ENCODE measurements around the gene PDE7B.

Gene PDE7B

DNA sequence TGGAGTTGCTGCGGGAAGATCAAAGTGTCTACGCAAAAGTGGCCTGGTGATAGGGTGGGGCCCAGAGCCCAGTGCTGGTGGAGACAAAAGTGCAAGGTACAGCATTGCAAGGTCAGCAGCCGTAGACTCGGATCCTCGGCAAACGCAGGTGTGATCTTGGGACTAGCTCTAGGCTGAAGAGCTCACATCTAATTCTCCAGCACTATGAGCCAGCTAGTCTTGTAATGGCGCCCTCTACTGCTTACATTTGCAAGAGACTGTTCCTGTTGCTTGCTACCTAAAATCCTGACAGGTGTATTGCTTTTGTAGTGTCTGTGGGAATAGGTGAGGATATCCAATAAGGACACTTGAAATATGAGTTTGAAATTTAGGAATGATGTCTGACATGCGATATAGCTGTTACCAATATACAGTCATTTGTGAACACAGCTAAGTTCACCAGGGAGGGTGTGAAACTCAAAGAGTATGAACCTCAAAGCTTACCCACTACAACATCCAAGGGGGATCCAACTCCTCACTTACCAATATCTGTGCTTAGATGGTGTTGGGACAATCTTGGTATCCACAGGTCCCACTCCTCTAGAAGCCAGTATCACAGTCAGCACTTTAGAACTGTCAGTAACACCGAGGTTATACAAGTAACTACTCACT is 58.4 kb downstream of the PDE7B start:
- Mint-ChIP-seq H3K4me1 (ENCODE audit: low read depth) (peaks cover 14% of the 10 kb centered on the region), H3K27ac (peak overlapping the region; percentile 42), H3K36me3 (ENCODE audit: low read depth) (peaks cover 26% of the 10 kb centered on the region), H3K27me3 (ENCODE audit: low read depth) (no peaks in the 10 kb centered on the region), H3K9me3 (no peaks in the 10 kb centered on the region), H3K4me3 (peak overlapping the region; percentile 44)
- DNase-seq (ENCODE audit: low spot score): peak; percentile 26

DNA sequence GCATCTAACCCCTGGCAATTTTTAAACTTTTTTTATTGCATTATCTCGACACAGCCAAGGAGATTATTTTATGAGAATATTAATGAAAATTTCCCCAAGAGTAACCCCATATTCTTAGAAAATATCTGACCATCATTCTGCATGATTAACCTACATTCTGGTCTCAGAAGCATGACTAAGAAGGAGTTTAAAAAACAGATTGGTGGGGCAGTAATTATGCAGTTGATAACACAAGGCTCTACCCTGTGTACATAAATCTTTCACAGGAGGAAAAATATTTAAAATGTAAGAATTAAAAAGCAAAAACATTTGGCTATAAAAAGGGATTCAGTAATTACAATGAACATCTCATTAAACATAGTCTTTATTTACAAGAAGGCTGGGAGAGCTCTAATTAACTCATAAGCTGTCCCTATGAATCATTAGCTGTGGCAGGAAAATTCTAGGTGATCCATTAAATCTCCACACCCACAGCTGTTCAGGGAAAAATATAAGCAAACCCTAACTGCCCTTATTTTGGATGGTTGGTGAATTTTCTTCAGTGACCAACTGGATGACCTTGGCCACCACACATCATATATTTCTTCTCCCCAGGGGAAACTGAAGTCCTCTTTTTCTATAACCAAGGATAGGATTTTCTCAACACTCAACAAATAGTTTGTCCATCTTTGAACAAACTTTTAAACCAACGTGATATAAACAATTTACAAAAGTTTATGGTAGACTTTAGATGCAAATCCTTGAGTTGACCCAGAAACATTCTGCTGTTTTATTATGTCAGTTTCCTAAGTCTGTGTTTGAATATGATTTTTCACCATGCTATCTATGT is 59.5 kb downstream of the PDE7B start:
- H3K27me3 Mint-ChIP-seq (ENCODE audit: low read depth): no peaks in the 10 kb centered on the region
- no peaks in the 10 kb centered on the region for H3K9me3 Mint-ChIP-seq
- peaks cover 26% of the 10 kb centered on the region for H3K36me3 Mint-ChIP-seq (ENCODE audit: low read depth)
- no peak overlapping the region for H3K4me3 Mint-ChIP-seq
- H3K4me1 Mint-ChIP-seq (ENCODE audit: low read depth): peaks cover 14% of the 10 kb centered on the region
- DNase-seq (ENCODE audit: low spot score): no peak
- H3K27ac Mint-ChIP-seq: no peak overlapping the region

DNA sequence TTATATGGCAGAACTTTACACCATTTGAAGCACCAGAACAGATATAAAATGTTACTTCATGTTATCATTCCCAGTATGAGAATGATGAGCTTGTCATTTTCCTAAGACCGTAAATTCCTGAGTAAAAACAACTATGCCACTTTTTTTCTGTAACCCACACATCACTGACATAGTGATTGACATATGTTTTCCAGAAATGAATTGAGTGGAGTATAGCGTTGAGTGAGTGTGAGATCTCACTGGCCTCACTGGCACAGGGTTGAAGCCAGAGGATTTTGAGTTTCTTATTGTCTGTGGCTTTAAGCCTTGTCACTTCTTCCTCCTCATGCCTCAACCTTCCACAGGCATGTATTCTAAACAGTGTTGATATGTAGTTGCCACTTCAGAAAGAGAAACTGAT is 62.3 kb downstream of the PDE7B start:
- Mint-ChIP-seq H3K27ac (no peak overlapping the region), H3K9me3 (no peaks in the 10 kb centered on the region)

DNA sequence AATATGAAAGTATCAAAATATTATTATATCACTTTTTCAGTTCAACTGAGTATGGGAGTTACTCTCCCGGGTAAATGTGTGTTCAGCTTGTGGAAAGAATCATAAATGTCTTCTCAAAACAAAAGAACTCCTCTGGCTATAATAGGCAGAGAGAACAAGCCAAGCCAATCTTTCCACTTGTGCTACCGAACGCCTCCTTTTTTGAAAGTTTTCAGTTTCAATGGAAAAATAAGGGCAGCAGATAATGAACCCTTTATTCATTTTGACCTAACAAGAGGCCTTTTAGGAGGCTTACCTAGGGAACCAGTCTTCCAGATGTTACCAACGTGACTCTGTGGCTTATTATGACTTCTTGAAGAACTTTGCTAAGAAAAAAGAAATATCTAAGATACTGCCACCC is 67.5 kb downstream of the PDE7B start:
- DNase-seq (ENCODE audit: low spot score): no peak
- Mint-ChIP-seq H3K36me3 (ENCODE audit: low read depth) (peaks cover 30% of the 10 kb centered on the region), H3K4me1 (ENCODE audit: low read depth) (peaks cover 2% of the 10 kb centered on the region), H3K4me3 (no peak overlapping the region), H3K27me3 (ENCODE audit: low read depth) (no peaks in the 10 kb centered on the region), H3K27ac (no peak overlapping the region), H3K9me3 (no peaks in the 10 kb centered on the region)

More for the DNA sequence above, 62.3 kb downstream of the PDE7B start:
- Mint-ChIP-seq H3K27me3 (ENCODE audit: low read depth) (no peaks in the 10 kb centered on the region), H3K4me1 (ENCODE audit: low read depth) (peaks cover 10% of the 10 kb centered on the region), H3K36me3 (ENCODE audit: low read depth) (peaks cover 33% of the 10 kb centered on the region), H3K4me3 (no peak overlapping the region)
- peak; percentile 28 for DNase-seq (ENCODE audit: low spot score)

DNA sequence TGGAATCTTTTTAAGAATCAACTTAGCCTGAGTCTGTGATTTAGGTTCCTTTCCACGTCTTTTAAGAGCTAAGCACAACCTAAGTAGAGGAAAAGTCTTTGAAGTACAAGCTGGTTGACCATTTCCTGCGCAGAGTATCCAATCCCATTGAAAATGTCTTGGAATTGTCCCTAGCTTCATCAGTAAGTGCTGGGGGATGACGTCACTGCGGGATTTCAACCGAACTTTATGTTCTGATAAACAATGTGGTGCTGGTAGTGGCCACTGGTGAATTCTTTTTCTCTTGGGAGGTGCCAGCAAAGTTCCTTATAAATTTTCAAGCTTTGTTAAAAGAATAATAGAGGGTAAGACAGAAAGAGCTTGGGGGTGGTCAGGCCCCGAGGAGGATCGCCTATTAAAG is 69.2 kb downstream of the PDE7B start:
- no peak overlapping the region for H3K27ac Mint-ChIP-seq
- H3K27me3 Mint-ChIP-seq (ENCODE audit: low read depth): no peaks in the 10 kb centered on the region
- H3K4me1 Mint-ChIP-seq (ENCODE audit: low read depth): peaks cover 2% of the 10 kb centered on the region
- H3K4me3 Mint-ChIP-seq: no peak overlapping the region
- H3K36me3 Mint-ChIP-seq (ENCODE audit: low read depth): peaks cover 35% of the 10 kb centered on the region
- DNase-seq (ENCODE audit: low spot score): no peak
- H3K9me3 Mint-ChIP-seq: no peaks in the 10 kb centered on the region

DNA sequence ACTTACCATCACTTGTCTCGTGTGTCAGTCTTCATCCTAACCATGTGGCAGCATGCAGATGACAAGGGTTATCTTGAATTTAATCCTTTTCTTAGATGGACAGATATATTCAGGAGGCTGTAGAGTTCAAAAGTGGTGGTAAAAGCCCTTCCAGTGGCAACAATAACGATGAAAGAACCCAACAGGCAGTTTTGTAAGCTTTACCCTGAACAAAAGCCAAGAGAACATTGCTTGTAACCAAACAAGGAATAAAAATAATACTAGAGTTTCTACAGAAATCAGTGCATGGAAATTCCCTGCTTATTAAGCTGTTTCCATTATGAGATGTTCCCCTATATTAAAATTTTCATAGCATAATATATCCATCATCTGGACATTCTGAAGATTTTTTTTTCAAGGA is 69.7 kb downstream of the PDE7B start:
- no peaks in the 10 kb centered on the region for H3K9me3 Mint-ChIP-seq
- H3K4me3 Mint-ChIP-seq: no peak overlapping the region
- H3K36me3 Mint-ChIP-seq (ENCODE audit: low read depth): peaks cover 32% of the 10 kb centered on the region
- no peak for DNase-seq (ENCODE audit: low spot score)
- peaks cover 2% of the 10 kb centered on the region for H3K4me1 Mint-ChIP-seq (ENCODE audit: low read depth)
- H3K27me3 Mint-ChIP-seq (ENCODE audit: low read depth): no peaks in the 10 kb centered on the region
- no peak overlapping the region for H3K27ac Mint-ChIP-seq

DNA sequence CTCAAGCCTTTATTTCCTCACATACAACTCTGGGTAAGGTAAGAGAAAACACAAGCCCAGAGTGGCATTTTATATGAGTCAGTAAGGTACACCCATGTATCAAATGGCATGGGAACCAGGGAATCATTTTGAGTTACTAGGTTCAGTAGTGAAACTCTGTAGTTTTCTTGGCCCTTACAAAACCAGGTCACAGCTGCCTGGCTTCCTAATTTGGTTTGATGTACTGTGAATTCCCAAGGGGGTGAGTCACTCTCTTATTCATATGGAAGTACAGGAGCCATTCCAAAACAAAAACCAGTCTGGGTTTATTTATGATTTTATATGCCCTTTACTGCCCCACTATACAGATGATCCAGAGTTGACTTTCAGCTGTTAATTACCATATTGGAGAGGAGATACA is 70.7 kb downstream of the PDE7B start:
- H3K9me3 Mint-ChIP-seq: peaks cover 5% of the 10 kb centered on the region
- no peak overlapping the region for H3K4me3 Mint-ChIP-seq
- H3K4me1 Mint-ChIP-seq (ENCODE audit: low read depth): peaks cover 2% of the 10 kb centered on the region
- H3K27ac Mint-ChIP-seq: no peak overlapping the region
- H3K36me3 Mint-ChIP-seq (ENCODE audit: low read depth): peaks cover 40% of the 10 kb centered on the region
- peak; percentile 36 for DNase-seq (ENCODE audit: low spot score)
- no peaks in the 10 kb centered on the region for H3K27me3 Mint-ChIP-seq (ENCODE audit: low read depth)

DNA sequence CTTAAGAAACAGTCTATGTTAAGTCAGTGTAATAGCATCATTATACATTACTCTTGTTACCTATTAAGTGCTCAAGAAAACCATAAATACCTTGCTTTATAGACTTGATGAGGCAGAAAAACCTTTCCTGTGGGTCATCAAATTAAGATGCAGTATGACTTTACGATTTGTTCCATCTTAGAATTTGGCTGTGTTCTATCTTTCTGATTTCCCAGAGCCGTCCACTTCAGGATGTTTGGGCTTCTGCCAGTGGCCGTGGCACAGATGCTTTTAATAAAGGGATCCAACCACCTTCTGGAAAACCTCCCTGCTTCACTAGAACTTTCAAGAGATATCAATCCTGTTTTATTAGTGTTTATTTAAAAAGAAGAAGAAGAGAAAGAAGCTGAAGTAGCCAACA is 71.2 kb downstream of the PDE7B start:
- peaks cover 2% of the 10 kb centered on the region for H3K4me1 Mint-ChIP-seq (ENCODE audit: low read depth)
- DNase-seq (ENCODE audit: low spot score): no peak
- peaks cover 37% of the 10 kb centered on the region for H3K36me3 Mint-ChIP-seq (ENCODE audit: low read depth)
- peaks cover 5% of the 10 kb centered on the region for H3K9me3 Mint-ChIP-seq
- H3K27me3 Mint-ChIP-seq (ENCODE audit: low read depth): no peaks in the 10 kb centered on the region
- no peak overlapping the region for H3K4me3 Mint-ChIP-seq
- H3K27ac Mint-ChIP-seq: no peak overlapping the region

DNA sequence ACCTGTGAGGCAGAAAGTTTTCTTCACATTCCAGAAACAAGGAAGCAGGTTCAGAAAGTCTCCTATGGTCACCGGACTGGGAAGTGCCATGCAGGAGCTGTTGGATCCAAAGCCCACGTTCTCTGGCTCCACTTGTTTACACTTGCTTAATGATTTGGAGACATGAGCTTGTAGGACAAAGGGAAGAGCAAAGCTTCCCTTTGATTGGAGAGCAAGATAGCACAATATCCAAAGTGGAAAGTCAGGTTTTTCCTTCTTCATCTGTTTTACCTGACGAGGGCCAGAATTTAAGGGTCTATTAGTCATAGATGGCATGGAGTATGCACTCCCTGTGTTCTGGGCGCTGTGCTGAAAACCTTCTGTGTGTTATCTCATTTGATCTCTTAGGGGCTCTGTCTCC is 81.2 kb downstream of the PDE7B start:
- peaks cover 11% of the 10 kb centered on the region for H3K9me3 Mint-ChIP-seq

DNA sequence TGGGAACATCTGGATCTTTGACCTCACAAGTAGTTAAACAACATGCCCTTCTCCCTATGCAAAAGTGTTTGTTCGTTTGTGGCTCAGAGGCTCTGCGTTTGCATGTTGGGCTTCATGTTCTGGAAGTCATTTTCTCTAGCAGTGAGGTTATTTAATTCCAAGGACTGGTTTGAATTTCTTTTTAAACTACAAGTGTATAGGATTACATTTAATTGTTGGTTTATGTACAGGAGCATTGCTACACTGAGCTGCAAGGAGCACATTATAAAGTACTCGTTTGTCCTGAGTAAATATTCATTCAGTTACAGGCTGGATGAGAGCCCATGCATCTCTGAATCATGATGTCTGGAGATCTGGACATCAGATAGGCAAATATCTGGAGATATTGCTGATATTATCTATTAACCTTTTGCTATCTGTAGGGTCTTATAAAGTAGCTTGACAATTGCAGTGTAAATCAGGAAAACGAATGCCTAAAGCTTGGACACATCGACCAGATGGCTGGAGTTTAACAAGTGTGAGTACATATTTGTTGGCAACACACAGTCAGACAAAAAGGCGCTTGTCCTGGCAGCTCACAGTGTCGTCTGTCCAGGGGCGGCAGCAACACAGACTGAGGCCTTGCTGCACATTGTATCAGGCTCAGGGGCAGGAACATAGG is 84.6 kb downstream of the PDE7B start:
- Mint-ChIP-seq H3K4me3 (no peak overlapping the region), H3K27ac (no peak overlapping the region), H3K27me3 (ENCODE audit: low read depth) (no peaks in the 10 kb centered on the region), H3K4me1 (ENCODE audit: low read depth) (no peaks in the 10 kb centered on the region), H3K36me3 (ENCODE audit: low read depth) (peaks cover 16% of the 10 kb centered on the region), H3K9me3 (no peaks in the 10 kb centered on the region)
- DNase-seq (ENCODE audit: low spot score): no peak

More for the DNA sequence above, 81.2 kb downstream of the PDE7B start:
- peaks cover 8% of the 10 kb centered on the region for H3K4me1 Mint-ChIP-seq (ENCODE audit: low read depth)
- H3K4me3 Mint-ChIP-seq: no peak overlapping the region
- peaks cover 32% of the 10 kb centered on the region for H3K36me3 Mint-ChIP-seq (ENCODE audit: low read depth)
- H3K27ac Mint-ChIP-seq: no peak overlapping the region
- DNase-seq (ENCODE audit: low spot score): no peak
- H3K27me3 Mint-ChIP-seq (ENCODE audit: low read depth): no peaks in the 10 kb centered on the region

DNA sequence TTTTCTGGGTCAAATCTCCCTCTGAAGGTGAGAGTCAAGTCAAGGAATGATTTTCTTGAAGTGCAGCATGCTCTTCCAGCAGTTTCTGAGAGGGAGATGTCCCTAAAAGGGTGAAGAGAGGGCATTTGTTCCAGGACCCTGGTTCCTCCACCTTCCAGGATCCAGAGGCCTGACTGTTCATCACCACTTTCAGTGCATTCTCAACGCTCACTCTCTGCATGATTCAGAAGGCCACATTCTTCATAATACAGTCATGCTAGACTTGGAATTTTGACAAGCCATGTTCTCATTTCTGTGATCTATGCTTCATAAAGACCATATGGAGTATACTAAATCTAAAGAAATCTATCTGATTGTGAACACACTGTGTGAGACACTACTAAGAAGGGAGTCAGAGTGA is 85.1 kb downstream of the PDE7B start:
- H3K4me1 Mint-ChIP-seq (ENCODE audit: low read depth): no peaks in the 10 kb centered on the region
- H3K4me3 Mint-ChIP-seq: no peak overlapping the region
- peaks cover 12% of the 10 kb centered on the region for H3K36me3 Mint-ChIP-seq (ENCODE audit: low read depth)
- H3K9me3 Mint-ChIP-seq: no peaks in the 10 kb centered on the region
- DNase-seq (ENCODE audit: low spot score): no peak
- H3K27ac Mint-ChIP-seq: no peak overlapping the region
- H3K27me3 Mint-ChIP-seq (ENCODE audit: low read depth): no peaks in the 10 kb centered on the region

DNA sequence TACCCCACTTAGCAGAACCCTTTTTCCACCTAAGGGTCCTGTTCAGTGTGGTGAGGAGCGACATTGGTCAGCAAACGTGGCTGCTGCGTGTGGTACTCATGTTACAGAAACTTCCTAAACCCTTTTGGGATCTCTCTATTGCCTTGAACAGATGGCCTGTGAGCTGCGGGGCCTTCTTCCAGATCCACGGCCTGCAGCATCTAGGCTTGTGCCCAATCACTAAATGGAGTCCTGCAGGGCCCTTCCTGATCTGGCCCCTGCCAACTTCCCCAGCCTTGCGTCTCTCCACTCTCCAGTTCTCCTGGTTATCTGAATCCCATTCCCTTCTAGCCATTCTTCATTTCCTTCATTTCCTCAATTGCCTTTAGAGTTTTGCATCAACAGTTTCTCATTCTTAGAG is 85.6 kb downstream of the PDE7B start:
- H3K27ac Mint-ChIP-seq: no peak overlapping the region
- H3K9me3 Mint-ChIP-seq: no peaks in the 10 kb centered on the region
- peaks cover 11% of the 10 kb centered on the region for H3K36me3 Mint-ChIP-seq (ENCODE audit: low read depth)
- no peak overlapping the region for H3K4me3 Mint-ChIP-seq
- no peaks in the 10 kb centered on the region for H3K27me3 Mint-ChIP-seq (ENCODE audit: low read depth)
- DNase-seq (ENCODE audit: low spot score): no peak
- no peaks in the 10 kb centered on the region for H3K4me1 Mint-ChIP-seq (ENCODE audit: low read depth)

DNA sequence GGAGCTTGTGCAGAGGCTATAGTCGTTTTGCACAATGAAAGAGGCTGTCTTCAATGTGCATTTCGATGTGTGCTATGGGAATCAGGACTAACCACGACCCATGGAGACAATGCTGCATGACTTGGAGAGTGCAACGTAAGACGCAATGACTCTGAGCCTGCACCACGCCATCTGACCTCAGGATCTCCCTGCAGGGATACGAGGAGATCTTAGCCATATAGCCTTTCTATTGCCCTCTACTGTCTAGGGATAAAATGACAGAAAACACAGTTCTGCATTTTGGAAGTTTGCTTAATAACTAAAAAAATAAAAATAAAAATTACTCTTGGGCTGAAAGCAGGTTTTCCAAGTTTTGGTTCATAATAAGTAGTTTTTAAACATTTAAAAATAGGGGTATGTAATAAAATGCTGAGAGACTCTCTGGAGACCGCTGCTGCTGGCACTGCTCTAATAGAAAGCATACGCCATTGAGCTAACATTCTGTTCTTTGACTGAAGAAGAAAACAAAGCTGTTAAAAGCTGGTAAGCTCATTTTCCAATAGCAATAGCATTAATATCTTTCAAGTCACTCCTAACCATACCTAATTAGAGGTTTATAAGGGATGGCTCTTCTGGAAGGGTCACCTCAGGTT is 87.2 kb downstream of the PDE7B start:
- H3K36me3 Mint-ChIP-seq (ENCODE audit: low read depth): peaks cover 13% of the 10 kb centered on the region
- H3K9me3 Mint-ChIP-seq: no peaks in the 10 kb centered on the region
- H3K4me3 Mint-ChIP-seq: no peak overlapping the region
- no peak overlapping the region for H3K27ac Mint-ChIP-seq
- no peak for DNase-seq (ENCODE audit: low spot score)
- no peaks in the 10 kb centered on the region for H3K27me3 Mint-ChIP-seq (ENCODE audit: low read depth)
- no peaks in the 10 kb centered on the region for H3K4me1 Mint-ChIP-seq (ENCODE audit: low read depth)

DNA sequence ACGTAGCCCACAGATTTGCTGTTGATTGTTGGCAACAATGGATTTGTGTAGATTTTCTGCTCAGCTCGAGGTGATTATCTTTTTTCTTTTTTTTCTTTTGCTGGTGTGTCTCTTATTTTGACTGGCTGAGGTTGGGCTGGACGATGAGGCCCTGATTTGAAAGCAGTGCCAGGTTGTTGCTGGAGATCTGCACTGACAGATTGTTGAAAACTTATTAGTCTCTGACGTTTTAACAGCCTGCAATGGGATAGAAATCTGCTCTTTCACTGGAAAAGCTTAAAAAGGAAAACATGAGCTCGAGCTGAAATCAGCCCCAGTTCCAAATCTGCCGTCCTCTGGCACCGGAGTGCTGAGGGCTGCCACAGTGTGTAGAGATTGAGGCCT is 87.7 kb downstream of the PDE7B start:
- H3K36me3 Mint-ChIP-seq (ENCODE audit: low read depth): peaks cover 13% of the 10 kb centered on the region
- no peak overlapping the region for H3K27ac Mint-ChIP-seq
- no peaks in the 10 kb centered on the region for H3K4me1 Mint-ChIP-seq (ENCODE audit: low read depth)
- H3K4me3 Mint-ChIP-seq: no peak overlapping the region
- no peaks in the 10 kb centered on the region for H3K27me3 Mint-ChIP-seq (ENCODE audit: low read depth)
- DNase-seq (ENCODE audit: low spot score): no peak
- no peaks in the 10 kb centered on the region for H3K9me3 Mint-ChIP-seq

All from T-helper 2 cell treated with Interferon-gamma antibody and Interleukin-4, amounts not matched to agents 5 μg/mL and 100 μg/mL, for 36 hours (primary cell).